ENCODE measurements around the gene RAET1G. TPM values are rescaled to one million over a fixed set of nuclear protein-coding genes. Genes with fewer than 3 reads are reported as not detected.

RAET1G gene
- total RNA-seq, 1 experiment from 2014 or later, result 1.2 TPM

GRCh38 chr6:149965194-149966020, 42.5 kb upstream of the RAET1G start:
- Histone ChIP-seq H3K4me3 (ENCODE audit: low read depth in 2 of 2, low read length in 2 of 2) (no peak overlapping the region), H3K4me1 (ENCODE audit: control insufficient read depth, insufficient read depth, low read length) (peaks cover 7% of the 10 kb centered on the region), H3K27me3 (ENCODE audit: control insufficient read depth, insufficient read depth, low read length) (no peaks in the 10 kb centered on the region), H3K36me3 (ENCODE audit: control insufficient read depth, insufficient read depth, low read length) (no peaks in the 10 kb centered on the region), H3K9me3 (ENCODE audit: control insufficient read depth, insufficient read depth, low read depth, low read length) (no peaks in the 10 kb centered on the region), H3K27ac (ENCODE audit: low read length) (no peak overlapping the region)
- in situ Hi-C loops (cut with HindIII; ENCODE audit: low pct_unique_long_range_greater_than_20kb, low sequenced_read_pairs) (no loop called here), intact Hi-C loops (cut with micrococcal nuclease; ENCODE audit: unreplicated experiment) (no loop called here)
- DNase-seq (ENCODE audit: low read depth, low spot score) (no peak), ATAC-seq (no peak)
- no TSS peak for BruUV-seq (replicated peaks)
- CTCF ChIA-PET, result no interaction called here
- TF ChIP-seq TCF7L2 (IDR thresholded peaks at IDR 0.05; ENCODE audit: low read depth, low read length) (no peak), POLR2AphosphoS5 (IDR thresholded peaks at IDR 0.05; ENCODE audit: low read depth, low read length) (no peak), SIN3A (IDR thresholded peaks at IDR 0.05; ENCODE audit: borderline replicate concordance, insufficient read depth, low read depth, low read length) (no peak), REST (IDR thresholded peaks at IDR 0.05; ENCODE audit: insufficient read depth in 1 of 2, low read depth in 2 of 2, low read length in 1 of 2) (no peak)
- TF ChIP-seq, protein P1, sequence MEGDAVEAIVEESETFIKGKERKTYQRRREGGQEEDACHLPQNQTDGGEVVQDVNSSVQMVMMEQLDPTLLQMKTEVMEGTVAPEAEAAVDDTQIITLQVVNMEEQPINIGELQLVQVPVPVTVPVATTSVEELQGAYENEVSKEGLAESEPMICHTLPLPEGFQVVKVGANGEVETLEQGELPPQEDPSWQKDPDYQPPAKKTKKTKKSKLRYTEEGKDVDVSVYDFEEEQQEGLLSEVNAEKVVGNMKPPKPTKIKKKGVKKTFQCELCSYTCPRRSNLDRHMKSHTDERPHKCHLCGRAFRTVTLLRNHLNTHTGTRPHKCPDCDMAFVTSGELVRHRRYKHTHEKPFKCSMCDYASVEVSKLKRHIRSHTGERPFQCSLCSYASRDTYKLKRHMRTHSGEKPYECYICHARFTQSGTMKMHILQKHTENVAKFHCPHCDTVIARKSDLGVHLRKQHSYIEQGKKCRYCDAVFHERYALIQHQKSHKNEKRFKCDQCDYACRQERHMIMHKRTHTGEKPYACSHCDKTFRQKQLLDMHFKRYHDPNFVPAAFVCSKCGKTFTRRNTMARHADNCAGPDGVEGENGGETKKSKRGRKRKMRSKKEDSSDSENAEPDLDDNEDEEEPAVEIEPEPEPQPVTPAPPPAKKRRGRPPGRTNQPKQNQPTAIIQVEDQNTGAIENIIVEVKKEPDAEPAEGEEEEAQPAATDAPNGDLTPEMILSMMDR (IDR thresholded peaks at IDR 0.05), result no peak
- POLR2A ChIA-PET, result no interaction called here

DNA sequence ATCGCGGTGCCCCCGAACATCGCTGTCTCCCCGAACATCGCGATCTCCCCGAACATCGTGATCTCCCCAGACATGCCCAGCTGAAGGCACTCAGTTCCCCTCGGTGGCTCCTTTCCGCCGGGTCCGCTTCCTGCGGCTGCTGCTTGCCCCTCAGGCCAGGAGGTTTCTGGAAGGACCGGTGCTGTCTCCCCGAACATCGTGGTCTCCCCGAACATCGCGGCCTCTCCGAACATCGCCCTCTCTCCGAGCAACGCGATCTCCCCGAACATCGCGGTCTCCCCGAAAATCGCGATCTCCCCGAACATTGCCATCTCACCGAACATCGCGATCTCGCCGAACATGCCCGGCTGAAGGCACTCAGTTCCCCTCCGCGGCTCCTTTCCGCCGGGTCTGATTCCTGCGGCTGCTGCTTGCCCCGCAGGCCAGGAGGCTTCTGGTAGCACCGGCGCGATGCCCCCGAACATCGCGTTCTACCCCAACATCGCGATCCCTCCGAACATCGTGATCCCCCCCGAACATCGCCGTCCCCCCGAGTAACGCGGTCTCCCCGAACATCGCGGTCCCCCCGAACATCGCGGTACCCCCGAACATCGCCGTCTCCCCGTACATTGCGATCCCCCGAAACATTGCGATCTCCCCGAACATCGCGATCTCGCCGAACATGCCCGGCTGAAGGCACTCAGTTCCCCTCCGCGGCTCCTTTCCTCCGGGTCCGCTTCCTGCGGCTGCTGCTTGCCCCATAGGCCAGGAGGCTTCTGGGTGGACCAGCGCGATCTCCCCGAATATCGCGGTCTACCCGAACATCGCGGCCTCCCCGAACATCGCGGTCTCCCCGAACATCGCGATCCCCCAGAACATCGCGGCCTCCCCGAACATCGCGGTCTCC, 41.6 kb upstream of the RAET1G start:
- no TSS peak for BruUV-seq (replicated peaks)
- ChIA-PET CTCF (no interaction called here), POLR2A (no interaction called here)
- in situ Hi-C loops (cut with HindIII; ENCODE audit: low pct_unique_long_range_greater_than_20kb, low sequenced_read_pairs), result no loop called here
- Histone ChIP-seq H3K9me3 (ENCODE audit: control insufficient read depth, insufficient read depth, low read depth, low read length) (no peaks in the 10 kb centered on the region), H3K4me1 (ENCODE audit: control insufficient read depth, insufficient read depth, low read length) (peaks cover 7% of the 10 kb centered on the region), H3K36me3 (ENCODE audit: control insufficient read depth, insufficient read depth, low read length) (no peaks in the 10 kb centered on the region), H3K27me3 (ENCODE audit: control insufficient read depth, insufficient read depth, low read length) (no peaks in the 10 kb centered on the region), H3K4me3 (ENCODE audit: low read depth in 2 of 2, low read length in 2 of 2) (peak overlapping the region; percentile 48 to 62), H3K27ac (ENCODE audit: low read length) (peak overlapping the region; percentile 71; the same call in 1 of the 2 replicates)
- intact Hi-C loops (cut with micrococcal nuclease; ENCODE audit: unreplicated experiment), result no loop called here
- DNase-seq (ENCODE audit: low read depth, low spot score) (no peak), ATAC-seq (no peak)
- TF ChIP-seq POLR2AphosphoS5 (IDR thresholded peaks at IDR 0.05; ENCODE audit: low read depth, low read length) (no peak), SIN3A (IDR thresholded peaks at IDR 0.05; ENCODE audit: borderline replicate concordance, insufficient read depth, low read depth, low read length) (no peak), TCF7L2 (IDR thresholded peaks at IDR 0.05; ENCODE audit: low read depth, low read length) (no peak)
- TF ChIP-seq, protein P1 (IDR thresholded peaks at IDR 0.05), result no peak

Data from Panc1 (cell line).